SKM-1 (cell line): Measurements from ENCODE around the gene TNNT1.

Source experiments
- DNase-seq: peaks from one replicate; lab custom pipeline; 2025; ENCODE audit not compliant: unreplicated experiment; lab: John Stamatoyannopoulos, UW

Gene TNNT1

DNA sequence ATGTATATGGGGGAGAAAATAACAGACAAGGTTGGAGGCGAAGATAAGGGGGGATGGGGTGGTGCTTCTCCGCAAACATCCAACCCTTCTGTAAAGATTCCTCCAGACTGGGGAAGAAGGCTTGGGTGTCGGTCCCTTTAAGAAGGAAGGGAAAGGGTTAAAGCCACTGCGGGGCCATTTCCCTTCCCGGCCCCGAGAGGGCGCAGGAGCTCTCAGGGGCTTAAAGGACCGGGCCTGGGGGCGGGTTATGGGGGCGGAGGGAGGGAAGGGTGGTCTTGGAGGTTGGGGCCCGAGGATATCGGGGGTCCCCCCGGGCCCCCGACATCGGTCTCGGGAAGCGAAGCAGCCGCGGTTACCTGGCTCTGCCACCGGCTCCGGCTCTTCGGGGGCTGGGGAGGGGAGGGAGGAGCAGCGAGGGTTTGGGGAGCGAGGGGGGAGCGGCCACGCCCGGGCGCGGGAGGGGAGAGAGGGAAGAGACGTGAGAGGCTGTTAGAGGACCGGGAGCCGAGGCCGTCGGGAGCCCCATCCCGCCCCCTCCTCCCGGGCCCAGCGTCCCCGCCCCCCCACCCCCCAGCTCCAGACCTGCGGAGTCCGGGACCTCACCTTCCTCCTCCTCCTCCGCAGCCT is 2.8 kb downstream of the TNNT1 start:
- DNase-seq, result peak; percentile 7

DNA sequence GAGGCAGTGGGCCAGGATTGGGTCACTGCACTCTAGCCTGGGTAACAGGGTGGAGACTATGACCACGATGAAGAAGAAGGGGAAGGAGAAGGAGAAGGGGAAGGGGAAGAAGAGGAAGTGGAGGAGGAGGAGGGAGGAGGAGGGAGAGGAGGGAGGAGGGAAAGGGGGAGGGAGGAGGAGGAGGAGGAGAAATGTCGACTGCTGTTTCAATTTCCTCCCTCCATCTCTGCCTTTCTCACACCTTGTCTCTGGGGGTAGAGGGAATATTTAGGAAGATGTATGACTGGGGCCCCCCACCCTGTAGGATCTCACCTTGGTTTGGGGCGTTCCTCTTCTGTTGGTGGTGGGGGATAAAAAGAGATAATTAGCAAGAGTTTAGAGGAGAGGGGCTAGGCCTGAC is 3.8 kb downstream of the TNNT1 start:
- peak; percentile 38 for DNase-seq

DNA sequence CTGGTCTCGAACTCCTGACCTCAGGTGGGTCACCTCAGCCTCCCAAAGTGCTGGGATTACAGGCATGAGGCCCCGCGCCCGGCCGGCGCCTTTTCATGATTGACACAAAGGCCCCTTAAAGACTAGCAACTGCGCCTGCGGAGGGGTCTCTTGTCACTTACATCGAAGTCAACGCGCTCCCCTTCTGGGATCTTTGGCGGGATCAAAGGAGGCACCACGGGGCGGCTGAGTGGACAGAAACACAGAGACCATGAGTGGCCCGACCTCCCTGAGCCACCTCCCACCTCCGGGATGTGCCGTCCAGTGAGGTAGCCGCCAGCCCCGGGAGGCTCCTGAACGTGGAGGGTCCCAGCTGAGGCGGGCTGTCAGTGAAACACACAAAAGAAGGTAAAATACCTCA is 7.3 kb downstream of the TNNT1 start:
- no peak for DNase-seq

DNA sequence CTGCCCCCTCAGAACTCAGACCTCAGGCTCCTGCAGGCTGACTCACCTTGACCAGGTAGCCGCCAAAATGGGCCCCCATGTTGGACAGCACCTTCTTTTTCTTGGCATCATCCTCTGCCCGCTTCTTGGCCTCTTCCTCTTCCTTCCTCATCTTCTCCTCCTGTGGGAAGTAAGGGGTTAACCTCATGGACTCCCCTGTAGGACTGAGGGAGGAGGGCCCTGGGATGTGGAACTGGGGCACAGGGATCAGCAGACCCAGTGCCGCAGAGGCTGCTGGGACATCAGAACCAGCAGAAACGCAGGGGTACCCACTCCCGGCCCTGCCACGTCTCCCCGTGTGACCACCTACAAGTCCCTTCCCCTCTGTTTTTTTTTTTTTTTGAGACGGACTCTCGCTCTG is 11.1 kb downstream of the TNNT1 start:
- no peak for DNase-seq

DNA sequence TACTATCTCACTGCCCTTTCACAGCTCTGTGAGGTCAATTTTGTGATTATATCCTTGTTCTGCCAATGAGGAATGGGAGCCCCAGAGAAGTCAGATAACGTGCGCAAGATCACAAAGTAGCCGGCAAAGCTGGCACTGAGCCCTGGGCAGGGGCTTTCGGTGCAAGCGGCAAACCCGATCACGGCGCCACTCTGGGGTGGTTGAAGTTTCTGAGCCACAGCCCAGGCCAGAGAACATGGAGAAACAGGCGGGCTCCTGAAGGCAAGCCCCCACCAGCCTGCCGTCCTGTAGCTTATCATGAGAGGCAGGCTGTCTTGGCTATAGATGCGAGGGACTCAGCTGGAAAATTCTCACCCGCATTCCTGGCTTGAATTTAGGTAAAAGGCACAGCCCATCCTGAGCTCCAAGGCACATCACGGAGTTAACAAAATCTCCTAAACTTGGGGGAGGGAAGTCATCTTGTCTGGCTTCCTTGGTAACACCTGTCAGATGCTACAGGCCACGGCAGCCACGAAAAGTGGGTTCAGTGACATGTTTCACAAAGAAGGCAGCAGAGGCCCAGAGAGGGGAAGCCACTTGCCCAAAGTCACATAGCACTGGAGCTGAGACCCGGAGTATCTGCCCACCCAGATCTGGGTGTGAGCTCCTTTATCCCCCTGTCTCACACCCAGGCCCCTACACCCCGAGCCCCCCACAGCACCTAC is 12.5 kb downstream of the TNNT1 start:
- no peak for DNase-seq

DNA sequence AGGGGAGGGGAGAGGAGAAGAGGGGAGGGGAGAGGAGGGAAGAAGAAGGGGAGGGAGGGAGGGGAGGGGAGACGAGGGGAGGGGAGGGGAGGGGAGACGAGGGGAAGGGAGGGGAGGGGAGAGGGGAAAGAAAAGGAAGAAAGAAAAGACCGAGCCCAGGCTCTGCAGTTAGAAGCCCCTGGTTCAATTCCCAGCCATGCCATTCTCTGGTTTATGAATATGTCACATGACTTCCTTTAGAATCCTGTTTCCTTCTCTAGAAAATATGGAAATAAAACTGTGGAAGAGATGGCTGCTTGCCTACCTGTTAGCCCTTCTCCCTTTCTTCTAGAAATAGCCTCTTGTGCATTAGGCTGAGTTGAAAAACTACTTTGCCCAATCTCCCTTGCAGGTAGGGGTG is 14.3 kb downstream of the TNNT1 start:
- no peak for DNase-seq

DNA sequence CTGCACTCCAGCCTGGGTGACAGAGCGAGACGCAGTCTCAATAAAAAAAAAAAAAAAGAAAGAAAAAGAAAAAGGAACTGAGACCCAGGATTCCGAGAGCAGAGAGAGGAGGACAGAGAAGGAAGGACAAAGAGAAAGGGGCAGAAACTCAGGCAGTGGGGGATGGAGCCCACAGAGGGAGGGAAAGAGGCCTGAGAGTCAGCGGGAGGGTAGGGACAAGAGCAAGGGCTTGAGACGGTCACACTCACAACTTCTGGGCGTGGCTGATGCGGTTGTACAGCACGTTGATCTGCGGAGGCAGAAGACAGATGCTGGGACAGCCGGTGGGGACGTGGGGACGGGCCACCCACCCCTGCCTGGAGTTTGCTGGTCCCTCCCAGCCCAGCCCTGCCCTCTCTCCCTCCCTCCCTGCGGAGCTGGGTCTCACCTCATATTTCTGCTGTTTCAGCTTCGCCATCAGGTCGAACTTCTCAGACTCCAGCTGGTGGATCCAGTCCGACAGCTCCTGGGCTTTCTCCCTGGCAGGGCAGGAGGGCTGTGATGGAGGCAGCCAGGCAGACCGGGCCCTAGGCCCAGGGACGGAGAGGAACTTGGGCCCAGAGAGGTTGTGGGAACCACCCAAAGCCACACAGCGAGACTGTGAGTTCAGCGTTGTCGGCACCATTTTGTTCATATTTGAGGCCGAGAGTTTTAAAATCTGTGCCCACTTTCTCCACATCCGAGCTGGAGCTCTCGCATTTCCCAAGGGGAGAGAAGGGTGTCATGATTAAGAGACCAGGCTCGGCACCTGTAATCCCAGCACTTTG is 15.2 kb downstream of the TNNT1 start:
- DNase-seq, result no peak

DNA sequence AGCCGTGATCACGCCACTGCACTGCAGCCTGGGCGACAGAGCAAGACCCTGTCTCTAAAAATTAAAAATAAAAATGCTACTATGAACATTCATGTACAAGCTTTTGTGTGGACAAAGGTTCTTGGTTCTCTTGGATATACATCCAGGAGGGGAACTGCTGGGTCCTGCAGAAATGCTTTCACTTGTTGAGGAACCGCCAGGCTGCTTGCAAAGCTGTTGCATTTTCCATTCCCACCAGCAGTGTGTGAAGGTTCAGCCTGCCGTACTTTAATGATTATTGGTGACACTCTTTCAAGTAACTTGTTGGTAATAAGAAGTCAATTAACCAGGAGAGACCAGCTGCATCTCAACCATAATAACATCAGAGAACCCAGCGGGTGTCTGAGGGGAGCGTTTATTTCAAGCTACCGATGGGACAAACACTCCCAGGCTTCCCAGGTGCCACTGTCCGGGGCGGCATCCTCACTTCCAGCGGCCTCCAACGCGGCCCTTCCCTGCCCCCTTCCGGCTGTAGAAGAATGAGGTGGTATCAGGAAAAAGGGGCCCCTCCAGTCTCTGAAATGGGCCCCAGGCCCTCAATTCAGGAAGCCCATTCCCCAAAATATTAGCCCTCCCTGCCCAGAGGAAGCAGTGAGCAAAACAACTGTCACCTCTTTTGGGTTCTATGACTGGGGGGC is 16.4 kb downstream of the TNNT1 start:
- no peak for DNase-seq

DNA sequence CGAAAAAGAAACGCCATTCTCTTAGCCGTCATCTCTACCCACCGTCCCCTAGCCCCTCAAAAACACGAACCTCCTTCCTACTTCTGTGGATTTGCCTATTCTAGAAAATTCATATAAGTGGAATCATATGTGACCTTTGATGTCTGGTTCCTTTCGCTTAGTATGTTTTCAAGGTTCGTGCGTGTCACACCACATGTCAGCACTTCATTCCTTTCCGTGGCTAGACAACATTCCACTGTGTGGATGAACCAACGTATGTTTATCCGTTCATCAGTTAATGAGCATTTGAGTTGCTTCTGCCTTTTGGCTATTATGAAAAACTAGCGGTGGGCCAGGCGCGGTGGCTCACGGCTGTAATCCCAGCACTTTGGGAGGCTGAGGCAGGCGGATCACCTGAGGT is 17.6 kb downstream of the TNNT1 start:
- no peak for DNase-seq

DNA sequence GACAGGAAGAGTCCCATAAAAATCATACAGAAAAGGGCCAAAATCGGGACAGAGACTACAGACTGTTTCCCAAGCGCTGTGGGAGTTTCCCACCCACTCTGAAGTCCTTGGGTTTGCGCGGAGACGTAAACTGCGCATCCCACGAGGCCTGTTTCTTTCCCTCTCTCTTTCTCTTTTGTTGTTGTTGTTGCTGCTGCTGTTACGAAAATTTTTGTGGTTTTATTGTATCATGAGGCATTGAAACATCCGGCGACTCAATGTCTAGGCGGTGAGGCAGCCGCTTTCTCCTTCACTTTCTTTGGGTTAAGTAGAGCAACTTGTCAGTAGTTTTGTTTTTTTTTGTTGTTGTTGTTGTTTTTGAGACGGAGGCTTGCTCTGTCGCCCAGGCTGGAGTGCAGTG is 30.0 kb downstream of the TNNT1 start:
- no peak for DNase-seq

DNA sequence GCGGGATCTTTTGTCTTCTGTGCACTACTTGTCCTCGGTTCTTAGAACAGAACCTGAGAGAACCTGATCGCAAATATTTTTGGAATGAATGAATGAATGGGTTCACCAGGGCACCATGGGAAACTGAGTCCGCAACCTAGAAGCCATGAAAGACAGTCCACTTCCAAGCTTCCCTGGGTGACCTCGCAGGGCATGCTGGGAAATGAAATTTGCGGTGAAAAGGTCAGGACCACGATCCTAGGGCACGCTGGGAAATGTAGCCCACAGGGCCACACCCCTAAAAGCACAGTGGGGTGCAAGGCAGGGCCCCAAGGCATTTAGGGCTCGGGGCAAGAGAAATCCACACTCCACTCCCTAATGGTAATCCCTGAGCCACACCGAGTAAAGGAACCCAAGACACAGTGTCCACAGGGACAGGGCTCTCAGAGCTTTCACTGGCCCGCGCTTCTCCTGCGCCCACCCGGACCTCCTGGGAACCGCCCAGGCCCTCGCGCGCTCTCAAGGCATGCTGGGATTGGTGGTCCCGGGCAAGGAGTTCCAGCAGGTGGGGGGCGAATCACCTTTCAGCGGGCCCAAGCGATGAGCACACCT is 30.5 kb downstream of the TNNT1 start:
- DNase-seq, result no peak

DNA sequence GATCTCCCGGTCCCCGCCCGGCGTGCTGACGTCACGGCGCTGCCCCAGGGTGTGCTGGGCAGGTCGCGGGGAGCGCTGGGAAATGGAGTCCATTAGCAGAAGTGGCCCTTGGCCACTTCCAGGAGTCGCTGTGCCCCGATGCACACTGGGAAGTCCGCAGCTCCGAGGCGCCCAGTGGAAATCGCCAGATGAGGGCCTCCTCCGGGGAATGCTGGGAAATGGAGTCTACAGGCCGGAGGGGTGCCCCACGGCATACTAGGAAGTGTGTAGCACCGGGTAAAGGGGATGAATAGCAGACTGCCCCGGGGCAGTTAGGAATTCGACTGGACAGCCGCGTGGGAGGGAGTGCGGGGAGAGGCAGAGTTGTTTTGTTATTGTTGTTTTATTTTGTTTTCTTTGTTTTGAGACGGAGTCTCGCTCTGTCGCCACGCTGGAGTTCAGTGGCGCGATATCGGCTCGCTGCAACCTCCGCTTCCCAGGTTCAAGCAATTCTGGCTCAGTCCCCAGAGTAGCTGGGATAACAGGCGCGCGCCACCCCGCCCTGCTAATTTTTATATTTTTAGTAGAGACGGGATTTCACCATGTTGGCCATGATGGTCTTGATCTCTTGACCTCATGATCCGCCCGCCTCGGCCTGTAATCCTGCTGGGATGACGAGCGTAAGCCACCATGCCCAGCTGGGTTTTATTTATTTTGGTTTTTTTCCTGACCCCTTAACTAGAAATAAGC is 31.2 kb downstream of the TNNT1 start:
- peak; percentile 77 for DNase-seq

DNA sequence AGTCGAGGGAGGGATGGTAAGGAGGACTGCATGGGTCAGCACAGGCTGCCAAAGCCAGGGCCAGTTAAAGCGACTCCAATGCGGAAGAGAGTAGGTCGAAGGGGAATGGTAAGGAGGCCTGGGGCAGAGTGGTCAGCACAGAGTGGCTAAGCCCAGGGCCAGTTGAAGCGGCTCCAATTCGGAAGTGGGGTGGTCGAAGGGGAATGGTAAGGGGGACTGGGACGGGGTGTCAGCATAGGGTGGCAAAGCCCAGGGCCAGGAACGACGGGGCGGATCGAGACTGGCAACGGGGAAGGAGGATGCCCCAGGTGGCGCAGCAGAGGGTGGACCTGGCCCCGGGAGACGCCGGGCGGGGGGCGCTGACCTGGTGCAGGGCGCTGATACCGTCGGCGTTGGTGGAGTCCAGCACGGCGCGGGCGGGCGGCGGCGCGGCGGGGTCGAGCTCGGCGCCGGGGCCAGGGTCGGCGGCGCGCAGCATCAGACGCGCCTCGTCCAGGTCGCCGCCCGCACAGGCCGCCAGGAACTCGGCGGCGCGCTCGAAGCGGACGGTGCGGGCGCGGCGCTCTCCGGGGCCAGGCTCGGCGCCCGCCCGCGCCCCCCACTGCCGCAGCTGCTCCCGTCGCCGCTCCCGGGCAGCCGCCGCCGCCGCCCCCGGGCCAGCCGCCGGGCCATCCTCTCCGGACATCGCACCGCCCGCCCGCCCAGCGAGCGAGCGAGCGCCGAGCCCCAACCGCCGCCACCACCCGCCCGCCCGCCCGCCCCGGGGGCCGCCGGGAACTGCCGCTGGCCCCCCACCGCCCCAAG is 31.9 kb downstream of the TNNT1 start, which contains the start of gene PPP1R12C:
Gene PPP1R12C (minus strand): TSS at position 779 of the 804 bp plus-strand sequence. CDS start 94 bp downstream, at position 685.
- DNase-seq, result no peak

DNA sequence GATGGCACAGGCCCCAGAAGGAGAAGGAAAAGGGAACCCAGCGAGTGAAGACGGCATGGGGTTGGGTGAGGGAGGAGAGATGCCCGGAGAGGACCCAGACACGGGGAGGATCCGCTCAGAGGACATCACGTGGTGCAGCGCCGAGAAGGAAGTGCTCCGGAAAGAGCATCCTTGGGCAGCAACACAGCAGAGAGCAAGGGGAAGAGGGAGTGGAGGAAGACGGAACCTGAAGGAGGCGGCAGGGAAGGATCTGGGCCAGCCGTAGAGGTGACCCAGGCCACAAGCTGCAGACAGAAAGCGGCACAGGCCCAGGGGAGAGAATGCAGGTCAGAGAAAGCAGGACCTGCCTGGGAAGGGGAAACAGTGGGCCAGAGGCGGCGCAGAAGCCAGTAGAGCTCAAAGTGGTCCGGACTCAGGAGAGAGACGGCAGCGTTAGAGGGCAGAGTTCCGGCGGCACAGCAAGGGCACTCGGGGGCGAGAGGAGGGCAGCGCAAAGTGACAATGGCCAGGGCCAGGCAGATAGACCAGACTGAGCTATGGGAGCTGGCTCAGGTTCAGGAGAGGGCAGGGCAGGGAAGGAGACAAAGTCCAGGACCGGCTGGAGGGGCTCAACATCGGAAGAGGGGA is 32.7 kb downstream of the TNNT1 start:
- peak; percentile 12 for DNase-seq

DNA sequence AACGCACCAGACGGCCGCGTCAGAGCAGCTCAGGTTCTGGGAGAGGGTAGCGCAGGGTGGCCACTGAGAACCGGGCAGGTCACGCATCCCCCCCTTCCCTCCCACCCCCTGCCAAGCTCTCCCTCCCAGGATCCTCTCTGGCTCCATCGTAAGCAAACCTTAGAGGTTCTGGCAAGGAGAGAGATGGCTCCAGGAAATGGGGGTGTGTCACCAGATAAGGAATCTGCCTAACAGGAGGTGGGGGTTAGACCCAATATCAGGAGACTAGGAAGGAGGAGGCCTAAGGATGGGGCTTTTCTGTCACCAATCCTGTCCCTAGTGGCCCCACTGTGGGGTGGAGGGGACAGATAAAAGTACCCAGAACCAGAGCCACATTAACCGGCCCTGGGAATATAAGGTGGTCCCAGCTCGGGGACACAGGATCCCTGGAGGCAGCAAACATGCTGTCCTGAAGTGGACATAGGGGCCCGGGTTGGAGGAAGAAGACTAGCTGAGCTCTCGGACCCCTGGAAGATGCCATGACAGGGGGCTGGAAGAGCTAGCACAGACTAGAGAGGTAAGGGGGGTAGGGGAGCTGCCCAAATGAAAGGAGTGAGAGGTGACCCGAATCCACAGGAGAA is 33.5 kb downstream of the TNNT1 start:
- no peak for DNase-seq

DNA sequence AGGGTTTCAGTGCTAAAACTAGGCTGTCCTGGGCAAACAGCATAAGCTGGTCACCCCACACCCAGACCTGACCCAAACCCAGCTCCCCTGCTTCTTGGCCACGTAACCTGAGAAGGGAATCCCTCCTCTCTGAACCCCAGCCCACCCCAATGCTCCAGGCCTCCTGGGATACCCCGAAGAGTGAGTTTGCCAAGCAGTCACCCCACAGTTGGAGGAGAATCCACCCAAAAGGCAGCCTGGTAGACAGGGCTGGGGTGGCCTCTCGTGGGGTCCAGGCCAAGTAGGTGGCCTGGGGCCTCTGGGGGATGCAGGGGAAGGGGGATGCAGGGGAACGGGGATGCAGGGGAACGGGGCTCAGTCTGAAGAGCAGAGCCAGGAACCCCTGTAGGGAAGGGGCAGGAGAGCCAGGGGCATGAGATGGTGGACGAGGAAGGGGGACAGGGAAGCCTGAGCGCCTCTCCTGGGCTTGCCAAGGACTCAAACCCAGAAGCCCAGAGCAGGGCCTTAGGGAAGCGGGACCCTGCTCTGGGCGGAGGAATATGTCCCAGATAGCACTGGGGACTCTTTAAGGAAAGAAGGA is 34.4 kb downstream of the TNNT1 start:
- DNase-seq, result no peak

DNA sequence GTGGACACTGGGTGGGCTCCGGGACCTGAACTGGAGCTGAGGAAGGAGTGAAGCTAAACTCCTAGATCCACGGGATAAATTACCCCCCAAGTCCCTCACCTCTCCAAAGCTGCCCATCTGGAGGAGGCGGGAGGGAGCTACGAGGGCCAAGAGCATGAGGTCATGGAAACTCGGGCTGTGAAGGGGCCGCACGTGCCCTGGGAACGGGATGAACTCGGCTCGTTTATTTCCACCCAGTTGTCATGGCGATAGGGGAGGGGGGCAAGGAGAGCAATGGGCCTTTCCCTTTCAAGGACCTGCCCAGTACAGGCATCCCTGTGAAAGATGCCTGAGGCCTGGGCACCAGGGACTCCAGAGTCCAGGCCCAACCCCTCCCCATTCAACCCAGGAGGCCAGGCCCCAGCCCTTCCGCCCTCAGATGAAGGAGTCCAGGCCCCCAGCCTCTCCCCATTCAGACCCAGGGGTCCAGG is 35.4 kb downstream of the TNNT1 start:
- DNase-seq, result no peak
